Gastrocnemius medialis (tissue), 4 donors: ENCODE data around the gene DHX34. TPM values are rescaled to one million over a fixed set of nuclear protein-coding genes. Genes with fewer than 3 reads are reported as not detected.
"Not testable (repeated sequence)": the region's sequence is repeated elsewhere in the genome, so short reads cannot be mapped to it uniquely, and the experiment has no call there.

Source experiments
- ATAC-seq, 2 donors: fragments of 150-250 bp; one replicate each; pipeline ENCODE4 v1.9.1; 2016
- DNase-seq, 2 donors: peaks; one replicate each; pipeline ENCODE4 v3.0.0-alpha.2; 2019
- H3K27ac ChIP-seq, 4 donors: fragments of 200-600 bp; sonication (generic); 1 replicate in 1 of 4; 2 replicates in 3 of 4; pipeline ENCODE4 v1.5.1; 2016 to 2018; ENCODE audit warnings: mild to moderate bottlenecking in 2 of 4, moderate library complexity in 1 of 4
- H3K27me3 ChIP-seq, 3 donors: fragments of 200-600 bp; sonication (generic) in 2 of 3; 1 replicate in 1 of 3; 2 replicates in 2 of 3; pipeline versions ENCODE4 v1.5.1 to v1.6.0; 2016 to 2019; ENCODE audit warnings: mild to moderate bottlenecking in 1 of 3, moderate library complexity in 1 of 3
- H3K36me3 ChIP-seq, 2 donors: fragments of 200-600 bp; sonication (generic) in 1 of 2; one replicate each; pipeline ENCODE4 v1.5.1; 2017 to 2018
- H3K4me1 ChIP-seq, 2 donors: fragments of 200-600 bp; sonication (generic) in 1 of 2; one replicate each; pipeline ENCODE4 v1.5.1; 2016 to 2017; ENCODE audit warnings: mild to moderate bottlenecking in 2 of 2
- H3K4me3 ChIP-seq, 4 donors: fragments of 200-600 bp; sonication (generic) in 3 of 4; 1 replicate in 1 of 4; 2 replicates in 3 of 4; pipeline ENCODE4 v1.5.1; 2016 to 2019; ENCODE audit warnings: mild to moderate bottlenecking in 2 of 4
- H3K9me3 ChIP-seq, 3 donors: fragments of 200-600 bp; sonication (generic) in 2 of 3; 1 replicate in 1 of 3; 2 replicates in 2 of 3; pipeline ENCODE4 v1.5.1; 2016 to 2019
- CTCF ChIP-seq, 5 experiments: fragments of 450-650 bp in 3 of 5; fragments of 200-600 bp in 2 of 5; sonication (generic) in 2 of 5; IDR thresholded peaks in 4 of 5; conservative IDR thresholded peaks in 1 of 5; 1 replicate in 4 of 5; 2 replicates in 1 of 5; pipeline ENCODE4 v1.5.1; 2016 to 2019; ENCODE audit warnings: antibody characterized with exemption in 5 of 5, mild to moderate bottlenecking in 3 of 5, moderate library complexity in 3 of 5
- POLR2A ChIP-seq, 2 donors: fragments of 450-650 bp; IDR thresholded peaks; one replicate each; pipeline ENCODE4 v1.6.1; 2017; ENCODE audit warnings: antibody characterized with exemption in 2 of 2, mild to moderate bottlenecking in 2 of 2, moderate library complexity in 2 of 2
- in situ Hi-C, 4 donors: fragments of 200-750 bp; cut with MboI; loops; one replicate each; pipeline versions ENCODE4 v1.15.0 to v1.8.0; 2017; ENCODE audit warnings: low sequenced_read_pairs in 4 of 4
- intact Hi-C: fragments of 100-400 bp; cut with DNase I; formaldehyde crosslinking; loops from one replicate; pipeline ENCODE4 v1.15.1; 2023; ENCODE audit warnings: low total_unique reads
- total RNA-seq, 4 donors: library from RNA; depleted of rRNA; stranded (reverse); fragments of >200 nt; gene quantifications; one replicate each; pipeline versions ENCODE4 v1.1.0 to v1.2.3, GENCODE V29; 2016

Gene DHX34
- 10 to 100 TPM; 14.3 to 19.3 (median 14.7) TPM for total RNA-seq

- ATAC-seq (peak; percentile 100), DNase-seq (peak; percentile 96 to 99)
- peaks cover 0 to 17% of the 10 kb centered on the region in 2 donors for H3K36me3 ChIP-seq
- no peaks in the 10 kb centered on the region for H3K27me3 ChIP-seq
- H3K9me3 ChIP-seq: no peaks in the 10 kb centered on the region
- intact Hi-C loops: loop anchor here (5.0 kb wide), 1 partner anchor 348 kb away; no protein-coding TSS in a partner anchor
- in situ Hi-C loops: no loop called here
- peak within 1 kb of the TSS; percentile 79 to 82 (median 80) for H3K27ac ChIP-seq
- peaks cover 10 to 18% of the 10 kb centered on the region in 2 donors for H3K4me1 ChIP-seq
- peak; percentile 67 to 78 for TF ChIP-seq POLR2A (IDR thresholded peaks at IDR 0.05)
- TF ChIP-seq CTCF (IDR thresholded peaks at IDR 0.05 in 4 of 5, conservative IDR thresholded peaks at IDR 0.05 in 1 of 5): peak; percentile 97 to 100 (median 99)
- H3K4me3 ChIP-seq: peak within 1 kb of the TSS; percentile 64 to 94 (median 82)
Measured at GRCh38 chr19:47348819-47349795, at the start of gene DHX34. TSS of gene DHX34 (plus strand) at chr19:47349315. CDS start at chr19:47353031, 3,716 bp downstream.

- DNase-seq, intact Hi-C loops, in situ Hi-C loops: not testable (repeated sequence)
Measured at GRCh38 chr19:47300867-47301266, 48.2 kb upstream of the DHX34 start.

GRCh38 chr19:47302249-47302648, 46.9 kb upstream of the DHX34 start:
- no peak for DNase-seq
- in situ Hi-C loops (no loop called here), intact Hi-C loops (no loop called here)
- no peak overlapping the region for H3K4me3 ChIP-seq
- no peaks in the 10 kb centered on the region for H3K36me3 ChIP-seq
- no peaks in the 10 kb centered on the region for H3K9me3 ChIP-seq
- H3K27me3 ChIP-seq: no peaks in the 10 kb centered on the region
- TF ChIP-seq CTCF (IDR thresholded peaks at IDR 0.05 in 4 of 5, conservative IDR thresholded peaks at IDR 0.05 in 1 of 5): no peak
- no peak for TF ChIP-seq POLR2A (IDR thresholded peaks at IDR 0.05)
- ATAC-seq: no peak
- H3K4me1 ChIP-seq: peaks cover 0 to 4% of the 10 kb centered on the region in 2 donors
- H3K27ac ChIP-seq: no peak overlapping the region

More at GRCh38 chr19:47300867-47301266, 48.2 kb upstream of the DHX34 start:
- ATAC-seq, H3K9me3 ChIP-seq, H3K4me3 ChIP-seq, H3K27ac ChIP-seq, H3K27me3 ChIP-seq, H3K4me1 ChIP-seq, H3K36me3 ChIP-seq: not testable (repeated sequence)

- in situ Hi-C loops: no loop called here
Measured at GRCh38 chr19:47303966-47304365, 45.1 kb upstream of the DHX34 start.

More at GRCh38 chr19:47303966-47304365, 45.1 kb upstream of the DHX34 start:
- Histone ChIP-seq H3K36me3 (no peaks in the 10 kb centered on the region), H3K27ac (no peak overlapping the region), H3K9me3 (no peaks in the 10 kb centered on the region), H3K4me1 (peaks cover 0 to 4% of the 10 kb centered on the region in 2 donors), H3K27me3 (no peaks in the 10 kb centered on the region), H3K4me3 (no peak overlapping the region)
- ATAC-seq: no peak
- intact Hi-C loops: no loop called here
- no peak for TF ChIP-seq POLR2A (IDR thresholded peaks at IDR 0.05)
- no peak for TF ChIP-seq CTCF (IDR thresholded peaks at IDR 0.05 in 4 of 5, conservative IDR thresholded peaks at IDR 0.05 in 1 of 5)
- DNase-seq: no peak
